Heart right ventricle (tissue), 16 donors: ENCODE data around the gene UBE2I. TPM values are rescaled to one million over a fixed set of nuclear protein-coding genes. Genes with fewer than 3 reads are reported as not detected.

Experiments used
- ATAC-seq, 8 donors: fragments of 200-7000 bp; cut with Tn5 transposase; one replicate each; pipeline ENCODE4 v1.9.1; 2020; ENCODE audit warnings: mild to moderate bottlenecking in 8 of 8, moderate library complexity in 8 of 8, moderate number of reproducible peaks in 1 of 8
- DNase-seq, 2 donors: peaks; one replicate each; pipeline ENCODE4 v3.0.0-alpha.2; 2020
- H3K27ac ChIP-seq, 10 donors: fragments of 200-600 bp; sonication (generic) in 2 of 10; one replicate each; pipeline versions ENCODE4 v1.5.0 to v1.8.0; 2020 to 2022; ENCODE audit warnings: mild to moderate bottlenecking in 3 of 10
- H3K27me3 ChIP-seq, 7 donors: fragments of 200-600 bp; one replicate each; pipeline ENCODE4 v1.8.0; 2021 to 2022; ENCODE audit warnings: mild to moderate bottlenecking in 2 of 7
- H3K36me3 ChIP-seq, 9 donors: fragments of 200-600 bp; sonication (generic) in 1 of 9; one replicate each; pipeline versions ENCODE4 v1.5.0 to v1.8.0; 2020 to 2022; ENCODE audit warnings: mild to moderate bottlenecking in 2 of 9
- H3K4me1 ChIP-seq, 9 donors: fragments of 200-600 bp; sonication (generic) in 1 of 9; one replicate each; pipeline versions ENCODE4 v1.5.0 to v1.8.0; 2020 to 2022; ENCODE audit warnings: mild to moderate bottlenecking in 4 of 9
- H3K4me3 ChIP-seq, 10 donors: fragments of 200-600 bp; sonication (generic) in 2 of 10; one replicate each; pipeline versions ENCODE4 v1.5.0 to v1.8.0; 2020 to 2022; ENCODE audit warnings: mild to moderate bottlenecking in 7 of 10, moderate library complexity in 2 of 10
- H3K9me3 ChIP-seq, 11 donors: fragments of 200-600 bp in 10 of 11; sonication (generic) in 2 of 11; one replicate each; pipeline versions ENCODE4 v1.5.0 to v1.8.0; 2013 to 2022; ENCODE audit warnings: mild to moderate bottlenecking in 2 of 11, control low read depth in 1 of 11, moderate library complexity in 1 of 11
- CTCF ChIP-seq, 9 donors: fragments of 200-600 bp; sonication (generic) in 2 of 9; IDR thresholded peaks; one replicate each; pipeline versions ENCODE4 v1.5.0 to v1.8.0; 2021 to 2022; ENCODE audit warnings: antibody characterized with exemption in 9 of 9, mild to moderate bottlenecking in 5 of 9, moderate library complexity in 1 of 9
- WGBS, 2 donors: extraction: QIAGEN DNeasy Blood & Tissue Kit; methylation state at CpG; one replicate each; pipeline ENCODE4 v1.1.7; 2013; ENCODE audit warnings: inconsistent platforms in 1 of 2; 5-methylcytosine and 5-hydroxymethylcytosine counted together
- intact Hi-C, 10 donors: fragments of 100-400 bp; cut with DNase I; formaldehyde crosslinking; loops; one replicate each; pipeline versions ENCODE4 v1.11.1 to v1.14.2; 2022
- polyA plus RNA-seq, 2 donors: library from polyadenylated mRNA; stranded (reverse); fragments of 200-250 nt; gene quantifications; one replicate each; pipeline ENCODE4 v1.2.3, GENCODE V29; 2013
- total RNA-seq, 10 donors: library from RNA; stranded (reverse); fragmentation: NEBNext Ultra II Directional in 3 of 10; extraction: Animal tissue kit (Norgen Biotek cat#: 25700) in 3 of 10; gene quantifications; one replicate each; pipeline versions ENCODE4 v1.2.1 to v1.2.4, GENCODE V29; 2021 to 2023
- donor health status: Arrhythmogenic right ventricular cardiomyopathy.
- donor health status: ischemic (EF 13 %, LVEDD 7.1; RV severe dilation, severe dysfunction).
- donor health status: healthy with polysubstance abuse.
- donor health status: DM: no; HTN: yes; CAD: no.
- donor health status: DM: no; HTN: no; CAD: no.
- donor health status: ischemic (EF 25% LVEDD 6.9; RV normal size, moderate dysfunction).
- donor health status: ischemic (EF 25% LVEDD 5.7; RV mildly dilated, moderate dysfunction).
- donor health status: healthy.
- donor health status: DM: yes; HTN: yes; CAD: no.
- donor health status: Ischemic cardiomyopathy.
- donor health status: ischemic (EF 35%, LVEDD 5.7; RV mildly dilated, moderate dysfunction).
- donor health status: nonischemic (EF 11% LVEDD 7.7; RV severe dilation, severe dysfunction).
- donor health status: DM: yes; HTN: yes; CAD: no.
- donor health status: PGD.
- donor health status: ischemic (EF 29% LVEDD 5.4; RV normal size, mild dysfunction).
- donor health status: nonischemic (EF 23%, LVEDD 6.1; RV moderate dilation, normal function).

Gene UBE2I
- total and polyA plus RNA-seq, 12 donors = 63.1 to 99.8 (median 83.6) TPM

- peaks cover 0 to 83% (median 26%) of the 10 kb centered on the region in 9 donors for H3K36me3 ChIP-seq
- 86 to 87% methylated on average over 23 to 26 of the region's 27 CpGs for WGBS, 2 donors
- intact Hi-C loops = no loop called here
Observed at GRCh38 chr16:1367486-1368174, 58.2 kb downstream of the UBE2I start.

GRCh38 chr16:1371054-1371978 lies 61.9 kb downstream of the UBE2I start:
- no peak overlapping the region for H3K4me3 ChIP-seq
- ATAC-seq (no peak), DNase-seq (no peak)
- H3K27ac ChIP-seq = no peak overlapping the region
- intact Hi-C loops = no loop called here
- TF ChIP-seq CTCF (IDR thresholded peaks at IDR 0.05) = no peak
- no peaks in the 10 kb centered on the region for H3K27me3 ChIP-seq
- no peaks in the 10 kb centered on the region for H3K9me3 ChIP-seq
- H3K36me3 ChIP-seq = peaks cover 0 to 61% (median 11%) of the 10 kb centered on the region in 9 donors
- WGBS, 2 donors = 88 to 94% methylated on average over 32 of the region's 33 CpGs
- no peaks in the 10 kb centered on the region for H3K4me1 ChIP-seq

More at GRCh38 chr16:1367486-1368174, 58.2 kb downstream of the UBE2I start:
- Histone ChIP-seq H3K27me3 (no peaks in the 10 kb centered on the region), H3K27ac (no peak overlapping the region), H3K4me3 (no peak overlapping the region), H3K4me1 (no peaks in the 10 kb centered on the region), H3K9me3 (no peaks in the 10 kb centered on the region)
- no peak for TF ChIP-seq CTCF (IDR thresholded peaks at IDR 0.05)
- DNase-seq (no peak), ATAC-seq (no peak)

- Histone ChIP-seq H3K27ac (no peak overlapping the region), H3K27me3 (no peaks in the 10 kb centered on the region), H3K4me1 (peaks cover 0 to 3% (median 0%) of the 10 kb centered on the region in 9 donors), H3K36me3 (peaks cover 0 to 54% (median 3%) of the 10 kb centered on the region in 9 donors), H3K4me3 (no peak overlapping the region), H3K9me3 (no peaks in the 10 kb centered on the region)
- TF ChIP-seq CTCF (IDR thresholded peaks at IDR 0.05) = no peak
- intact Hi-C loops = no loop called here
- WGBS, 2 donors = 95% methylated on average over 15 to 17 of the region's 21 CpGs
- no peak for DNase-seq
- ATAC-seq = no peak
Observed at GRCh38 chr16:1372292-1372950, 63.0 kb downstream of the UBE2I start.
